HG03469 (cell line): Measurements from ENCODE around the gene CXCL1.

ENCODE experiments used
- ATAC-seq: cut with Tn5 transposase; IDR thresholded peaks from one replicate; pipeline ENCODE4 v1.9.1; 2021; ENCODE audit warnings: mild to moderate bottlenecking, moderate library complexity, moderate number of reproducible peaks; ENCODE audit not compliant: unreplicated experiment

Gene CXCL1

DNA sequence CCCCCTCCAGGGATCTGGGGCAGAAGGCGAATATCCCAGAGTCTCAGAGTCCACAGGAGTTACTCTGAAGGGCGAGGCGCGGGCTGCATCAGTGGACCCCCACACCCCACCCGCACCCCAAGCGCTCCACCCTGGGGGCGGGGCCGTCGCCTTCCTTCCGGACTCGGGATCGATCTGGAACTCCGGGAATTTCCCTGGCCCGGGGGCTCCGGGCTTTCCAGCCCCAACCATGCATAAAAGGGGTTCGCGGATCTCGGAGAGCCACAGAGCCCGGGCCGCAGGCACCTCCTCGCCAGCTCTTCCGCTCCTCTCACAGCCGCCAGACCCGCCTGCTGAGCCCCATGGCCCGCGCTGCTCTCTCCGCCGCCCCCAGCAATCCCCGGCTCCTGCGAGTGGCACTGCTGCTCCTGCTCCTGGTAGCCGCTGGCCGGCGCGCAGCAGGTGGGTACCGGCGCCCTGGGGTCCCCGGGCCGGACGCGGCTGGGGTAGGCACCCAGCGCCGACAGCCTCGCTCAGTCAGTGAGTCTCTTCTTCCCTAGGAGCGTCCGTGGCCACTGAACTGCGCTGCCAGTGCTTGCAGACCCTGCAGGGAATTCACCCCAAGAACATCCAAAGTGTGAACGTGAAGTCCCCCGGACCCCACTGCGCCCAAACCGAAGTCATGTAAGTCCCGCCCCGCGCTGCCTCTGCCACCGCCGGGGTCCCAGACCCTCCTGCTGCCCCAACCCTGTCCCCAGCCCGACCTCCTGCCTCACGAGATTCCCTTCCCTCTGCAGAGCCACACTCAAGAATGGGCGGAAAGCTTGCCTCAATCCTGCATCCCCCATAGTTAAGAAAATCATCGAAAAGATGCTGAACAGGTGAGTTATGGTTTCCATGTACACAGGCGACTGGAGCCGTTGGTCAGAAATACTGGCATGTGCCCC lies at the start of gene CXCL1:
Gene CXCL1, plus strand, starts transcription at position 264 of the 926 bp plus-strand sequence. Its CDS starts 78 bp downstream, at position 342.
- no peak for ATAC-seq

- no peak for ATAC-seq
Observed at GRCh38 chr4:73821325-73821724, 47.9 kb upstream of the CXCL1 start.

GRCh38 chr4:73822389-73822788 lies 46.8 kb upstream of the CXCL1 start:
- no peak for ATAC-seq

- ATAC-seq = no peak
Observed at GRCh38 chr4:73822812-73823504, 46.2 kb upstream of the CXCL1 start.

DNA sequence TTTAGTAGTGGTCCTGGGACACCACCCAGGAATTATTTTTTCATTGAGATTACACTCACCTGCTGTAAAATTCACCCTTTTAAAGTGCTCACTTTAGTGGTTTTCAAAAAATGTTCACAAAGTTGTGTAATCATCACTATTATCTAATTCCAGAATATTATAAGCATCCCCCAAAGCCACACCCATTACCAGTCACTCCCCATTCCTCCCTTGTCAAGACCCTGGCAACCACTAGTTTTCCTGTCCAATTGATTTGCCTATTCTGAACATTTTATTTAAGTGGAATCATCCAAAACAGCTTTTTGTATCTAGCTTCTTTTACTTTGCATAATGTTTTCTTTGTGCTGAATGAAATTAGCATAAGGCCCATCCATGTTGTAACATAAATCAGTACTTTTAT lies 45.4 kb upstream of the CXCL1 start:
- ATAC-seq = no peak

DNA sequence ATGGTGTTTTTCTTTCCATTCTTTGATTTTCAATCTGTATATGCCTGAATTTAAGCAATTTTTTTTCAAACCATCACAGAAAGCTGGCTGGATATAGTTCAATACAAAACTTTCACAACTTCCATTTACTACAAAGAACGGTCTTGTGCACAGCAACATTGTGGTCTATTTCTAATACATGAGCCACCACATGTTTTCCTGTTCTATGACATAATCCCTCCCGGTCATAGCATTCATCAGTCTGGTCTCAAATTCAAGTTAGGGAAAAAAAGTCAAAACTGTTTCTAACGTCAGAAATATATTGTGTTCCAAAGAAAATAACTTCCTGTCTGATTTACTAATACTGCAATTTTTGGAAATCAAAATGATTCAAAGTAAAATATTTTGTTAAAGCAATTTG lies 40.2 kb upstream of the CXCL1 start:
- no peak for ATAC-seq

GRCh38 chr4:73831569-73831968 lies 37.6 kb upstream of the CXCL1 start:
- ATAC-seq = no peak

GRCh38 chr4:73832651-73833237 lies 36.4 kb upstream of the CXCL1 start:
- ATAC-seq = no peak

DNA sequence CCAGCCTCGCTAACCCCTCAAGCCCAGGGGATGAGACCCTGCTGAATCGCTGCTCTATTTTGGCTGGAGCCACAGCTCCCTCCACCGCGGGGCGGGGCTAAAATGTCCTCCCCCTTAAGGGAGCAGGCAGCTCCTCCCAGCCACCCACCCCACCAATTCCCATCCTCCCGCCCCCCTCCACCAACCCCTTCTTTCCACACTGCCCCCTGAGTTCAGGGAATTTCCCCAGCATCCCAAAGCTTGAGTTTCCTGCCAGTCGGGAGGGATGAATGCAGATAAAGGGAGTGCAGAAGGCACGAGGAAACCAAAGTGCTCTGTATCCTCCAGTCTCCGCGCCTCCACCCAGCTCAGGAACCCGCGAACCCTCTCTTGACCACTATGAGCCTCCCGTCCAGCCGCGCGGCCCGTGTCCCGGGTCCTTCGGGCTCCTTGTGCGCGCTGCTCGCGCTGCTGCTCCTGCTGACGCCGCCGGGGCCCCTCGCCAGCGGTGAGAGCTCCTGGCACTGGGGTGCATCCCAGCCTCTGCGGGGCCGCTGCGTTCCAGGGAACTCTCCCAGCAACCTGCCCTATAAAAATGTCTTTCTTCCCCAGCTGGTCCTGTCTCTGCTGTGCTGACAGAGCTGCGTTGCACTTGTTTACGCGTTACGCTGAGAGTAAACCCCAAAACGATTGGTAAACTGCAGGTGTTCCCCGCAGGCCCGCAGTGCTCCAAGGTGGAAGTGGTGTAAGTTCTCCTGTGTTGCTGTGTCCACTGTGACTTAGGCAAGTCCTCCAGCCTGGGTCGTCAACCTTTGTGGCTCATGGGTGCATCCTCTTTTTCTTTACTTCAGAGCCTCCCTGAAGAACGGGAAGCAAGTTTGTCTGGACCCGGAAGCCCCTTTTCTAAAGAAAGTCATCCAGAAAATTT lies 32.6 kb upstream of the CXCL1 start, which contains the start of gene CXCL6:
Gene CXCL6, plus strand, starts transcription at position 306 of the 907 bp plus-strand sequence. Its CDS starts 73 bp downstream, at position 379.
- ATAC-seq = no peak

DNA sequence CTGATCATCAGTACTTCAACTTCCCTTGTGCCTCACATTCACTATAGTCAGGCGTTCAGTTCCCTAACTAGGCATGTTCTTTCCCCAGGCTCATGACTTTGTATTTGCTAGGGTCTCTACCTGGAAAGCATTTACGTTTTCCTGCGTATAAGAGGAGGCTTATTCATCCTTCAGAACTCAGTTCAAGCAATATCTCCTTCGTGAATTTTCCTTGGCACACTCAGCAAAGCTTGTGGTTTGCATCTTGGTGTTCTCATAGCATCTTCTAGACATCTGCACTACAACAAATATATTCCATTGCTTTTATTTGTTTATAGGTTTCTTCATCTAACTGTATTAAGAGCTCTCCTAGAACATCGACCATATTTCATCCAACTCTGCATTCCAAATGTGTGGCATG lies 30.1 kb upstream of the CXCL1 start:
- no peak for ATAC-seq

DNA sequence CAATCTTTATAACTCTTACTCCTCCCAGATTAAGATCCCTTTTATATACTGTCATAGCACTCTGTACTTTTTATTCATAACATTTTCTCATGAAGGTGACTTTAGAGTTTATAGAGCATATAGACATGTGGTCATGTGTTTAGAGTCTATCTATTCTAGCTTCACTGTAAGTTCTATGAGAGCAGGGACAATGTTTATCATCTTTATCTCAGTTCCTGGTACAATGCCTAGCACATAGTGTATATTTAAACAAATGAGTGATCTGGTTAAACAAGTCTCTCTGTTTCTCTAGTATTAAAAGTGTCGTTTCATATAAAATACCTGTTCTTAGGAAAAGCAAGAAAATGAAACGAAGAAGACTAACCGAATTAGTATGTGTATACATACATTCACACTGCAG lies 29.5 kb upstream of the CXCL1 start:
- ATAC-seq = no peak

DNA sequence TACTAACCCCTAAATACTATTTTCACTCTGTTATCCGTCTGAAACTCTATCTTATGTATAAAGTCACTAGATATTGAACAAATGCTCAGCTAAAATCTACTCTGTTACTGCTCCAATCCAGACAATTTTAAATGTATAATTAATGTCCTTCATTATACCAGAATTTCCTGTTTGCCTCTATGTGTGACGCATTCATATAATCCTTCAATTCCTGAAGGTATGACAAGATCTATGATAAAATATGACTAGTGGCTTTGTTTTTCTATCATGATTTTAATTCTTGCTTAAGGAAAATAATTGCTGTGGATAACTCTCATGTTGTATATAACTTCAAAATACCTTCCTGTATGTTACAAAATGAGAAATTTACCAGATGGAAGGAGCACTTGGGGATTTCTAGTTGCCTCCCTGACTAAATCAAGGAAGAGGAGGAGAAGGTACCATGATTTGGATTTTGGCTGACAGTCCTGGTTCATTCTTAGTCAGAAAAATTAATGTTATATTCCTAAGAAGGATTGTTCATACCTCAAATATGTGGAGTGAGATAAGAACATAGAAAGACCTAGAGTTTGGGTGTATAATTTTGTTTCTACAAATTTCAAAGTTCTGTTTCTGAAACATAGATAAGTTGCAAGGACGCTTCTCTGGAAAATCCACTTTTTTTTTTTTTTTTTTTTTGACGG lies 27.8 kb upstream of the CXCL1 start:
- ATAC-seq = no peak

DNA sequence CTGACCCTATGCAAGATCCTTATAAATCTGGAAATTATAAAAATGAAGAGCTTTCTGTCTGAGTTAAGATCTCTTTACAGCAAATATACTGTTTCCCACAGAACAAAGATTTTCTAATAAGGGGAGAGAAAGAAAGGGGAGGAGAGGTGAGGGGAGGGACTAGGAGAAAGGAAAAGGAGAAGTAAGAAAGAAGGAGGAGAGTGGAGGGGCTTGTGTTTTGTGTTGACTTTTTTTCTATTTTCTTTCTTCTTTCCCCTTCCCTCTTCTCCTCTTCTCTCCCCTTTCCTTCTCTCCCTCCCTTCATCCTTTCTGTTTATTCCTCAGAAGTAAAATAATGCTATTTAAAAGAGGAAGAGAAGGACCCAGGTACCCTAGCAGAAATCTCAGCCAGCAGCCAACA lies 26.5 kb upstream of the CXCL1 start:
- no peak for ATAC-seq

DNA sequence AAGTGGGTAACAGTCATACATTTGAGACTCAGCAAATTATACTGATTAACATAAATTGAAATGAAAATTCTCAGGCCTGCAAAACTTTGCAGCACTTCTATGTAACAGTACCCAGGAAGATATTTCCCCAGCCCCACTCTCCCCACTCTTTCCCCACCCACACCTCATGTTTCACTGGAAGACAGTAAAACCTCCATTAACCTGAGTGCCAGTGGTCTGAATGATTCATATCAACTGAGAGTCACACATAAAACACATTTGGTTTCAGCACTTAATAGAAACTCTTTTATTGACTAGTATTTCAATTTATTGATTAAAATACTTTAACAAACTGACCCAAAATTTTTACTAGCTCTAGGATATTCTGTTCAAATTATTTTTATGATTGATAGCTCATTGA lies 25.8 kb upstream of the CXCL1 start:
- ATAC-seq = no peak

GRCh38 chr4:73844345-73844744 lies 24.8 kb upstream of the CXCL1 start:
- ATAC-seq = no peak

- ATAC-seq = no peak
Observed at GRCh38 chr4:73844806-73845205, 24.4 kb upstream of the CXCL1 start.

GRCh38 chr4:73847526-73848182 lies 21.5 kb upstream of the CXCL1 start:
- no peak for ATAC-seq

DNA sequence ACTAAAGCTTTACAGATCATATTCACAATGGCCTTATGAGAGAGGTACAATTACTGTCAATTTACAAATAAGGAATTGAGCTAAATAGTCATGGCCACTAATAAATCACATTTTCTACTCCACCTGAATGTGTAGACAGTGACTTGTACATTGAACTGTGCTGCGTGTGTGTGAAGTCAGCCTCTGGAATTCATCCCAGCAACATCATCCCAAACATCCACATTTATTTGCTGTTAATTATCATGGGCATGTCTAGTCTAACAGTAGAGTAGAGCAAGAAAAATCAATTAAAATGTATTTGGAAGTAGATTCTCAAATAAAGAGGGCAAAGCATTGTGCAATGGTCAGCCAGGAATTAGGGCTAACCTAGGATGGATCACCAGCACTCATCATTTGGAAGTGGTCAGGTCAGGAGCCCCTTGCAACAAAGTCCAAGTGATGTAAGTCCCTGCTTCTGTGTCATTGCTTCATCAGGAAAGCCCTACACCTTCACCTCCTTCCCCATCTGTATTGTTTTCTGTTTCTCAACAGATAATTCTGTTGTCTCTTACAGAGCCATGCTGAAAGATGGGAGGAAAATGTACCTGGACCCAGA lies 20.9 kb upstream of the CXCL1 start:
- ATAC-seq = no peak
